Chondrocyte (in vitro differentiated cells): Measurements from ENCODE around the gene PLCH2. TPM values are rescaled to one million over a fixed set of nuclear protein-coding genes. Genes with fewer than 3 reads are reported as not detected.

Source experiments
- DNase-seq: peaks from one replicate; pipeline ENCODE4 v3.0.0; 2021; ENCODE audit warnings: mixed read lengths, low spot score
- H3K27ac Mint-ChIP-seq: one replicate; pipeline ENCODE4 v1.8.0; 2021; ENCODE audit warnings: mild to moderate bottlenecking, moderate library complexity, mixed read lengths; ENCODE audit not compliant: unreplicated experiment
- H3K27me3 Mint-ChIP-seq: 2 replicates; pipeline ENCODE4 v1.8.0; 2021; ENCODE audit warnings: low read depth, mixed read lengths
- H3K36me3 Mint-ChIP-seq: 2 replicates; pipeline ENCODE4 v1.8.0; 2021; ENCODE audit warnings: low read depth, mixed read lengths
- H3K4me1 Mint-ChIP-seq: 2 replicates; pipeline ENCODE4 v1.8.0; 2021; ENCODE audit warnings: low read depth, mild to moderate bottlenecking, mixed read lengths
- H3K4me3 Mint-ChIP-seq: one replicate; pipeline ENCODE4 v1.8.0; 2021; ENCODE audit warnings: mild to moderate bottlenecking, moderate library complexity, mixed read lengths; ENCODE audit not compliant: unreplicated experiment
- H3K9me3 Mint-ChIP-seq: 2 replicates; pipeline ENCODE4 v1.8.0; 2021; ENCODE audit warnings: low read depth, mixed read lengths
- total RNA-seq: library from RNA; stranded (reverse); gene quantifications from 3 replicates; pipeline ENCODE4 v1.2.1, GENCODE V29; 2021
- TF ChIP-seq, protein P1 (sequence below): fragments of 200-600 bp; sonication (generic); IDR thresholded peaks from 2 replicates; pipeline ENCODE4 v1.5.0; 2021; ENCODE audit warnings: antibody characterized with exemption, mild to moderate bottlenecking, moderate library complexity

PLCH2 gene
- total RNA-seq, 1 donor from 2014 or later: 2.4 TPM

DNA sequence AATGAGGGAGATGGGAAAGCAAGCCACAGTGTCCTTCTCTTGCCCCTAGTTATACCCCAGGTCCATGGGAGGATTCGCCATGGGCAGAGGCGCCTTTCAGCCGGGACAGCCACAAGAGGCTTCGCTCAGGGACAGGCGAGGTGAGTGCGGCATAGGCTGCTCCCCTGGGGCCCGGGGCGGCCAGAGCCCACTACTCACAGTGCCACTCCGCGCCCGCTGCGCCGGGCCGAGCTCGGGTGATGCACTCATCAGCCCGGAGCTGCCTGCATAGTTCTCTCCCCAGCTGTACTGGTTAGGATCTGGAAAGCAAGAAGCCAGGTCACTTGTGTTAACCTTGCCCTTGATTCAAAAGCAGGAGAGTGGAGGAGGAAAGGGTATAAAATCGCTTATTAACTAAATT, 41.9 kb downstream of the PLCH2 start:
- Mint-ChIP-seq H3K9me3 (no peaks in the 10 kb centered on the region), H3K4me1 (no peaks in the 10 kb centered on the region), H3K27ac (no peak overlapping the region), H3K27me3 (no peaks in the 10 kb centered on the region), H3K4me3 (no peak overlapping the region), H3K36me3 (peaks cover 13% of the 10 kb centered on the region)
- DNase-seq: no peak
- TF ChIP-seq, protein P1, sequence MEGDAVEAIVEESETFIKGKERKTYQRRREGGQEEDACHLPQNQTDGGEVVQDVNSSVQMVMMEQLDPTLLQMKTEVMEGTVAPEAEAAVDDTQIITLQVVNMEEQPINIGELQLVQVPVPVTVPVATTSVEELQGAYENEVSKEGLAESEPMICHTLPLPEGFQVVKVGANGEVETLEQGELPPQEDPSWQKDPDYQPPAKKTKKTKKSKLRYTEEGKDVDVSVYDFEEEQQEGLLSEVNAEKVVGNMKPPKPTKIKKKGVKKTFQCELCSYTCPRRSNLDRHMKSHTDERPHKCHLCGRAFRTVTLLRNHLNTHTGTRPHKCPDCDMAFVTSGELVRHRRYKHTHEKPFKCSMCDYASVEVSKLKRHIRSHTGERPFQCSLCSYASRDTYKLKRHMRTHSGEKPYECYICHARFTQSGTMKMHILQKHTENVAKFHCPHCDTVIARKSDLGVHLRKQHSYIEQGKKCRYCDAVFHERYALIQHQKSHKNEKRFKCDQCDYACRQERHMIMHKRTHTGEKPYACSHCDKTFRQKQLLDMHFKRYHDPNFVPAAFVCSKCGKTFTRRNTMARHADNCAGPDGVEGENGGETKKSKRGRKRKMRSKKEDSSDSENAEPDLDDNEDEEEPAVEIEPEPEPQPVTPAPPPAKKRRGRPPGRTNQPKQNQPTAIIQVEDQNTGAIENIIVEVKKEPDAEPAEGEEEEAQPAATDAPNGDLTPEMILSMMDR: no peak

DNA sequence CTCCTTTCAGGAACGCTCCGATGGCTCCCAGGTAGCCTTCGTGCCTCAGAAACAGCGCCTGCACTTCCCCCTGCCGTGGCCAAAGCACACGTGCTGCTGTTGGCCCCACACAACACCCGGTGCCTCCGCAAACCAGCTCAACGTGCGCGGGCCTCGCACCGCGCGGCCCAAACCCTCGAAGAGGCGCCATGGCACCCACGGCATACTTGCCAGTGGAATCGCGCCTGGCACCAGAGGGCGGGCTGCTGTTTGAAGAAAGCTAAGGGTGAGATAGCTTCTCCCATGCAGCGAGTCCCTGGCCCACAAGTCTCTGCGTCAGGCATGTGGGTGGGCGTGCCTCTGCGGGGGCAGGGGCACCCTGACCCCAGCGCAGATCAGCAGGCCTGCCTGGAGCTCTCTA, 42.4 kb downstream of the PLCH2 start:
- H3K4me1 Mint-ChIP-seq: peaks cover 5% of the 10 kb centered on the region
- peaks cover 13% of the 10 kb centered on the region for H3K36me3 Mint-ChIP-seq
- DNase-seq: no peak
- no peaks in the 10 kb centered on the region for H3K27me3 Mint-ChIP-seq
- H3K27ac Mint-ChIP-seq: no peak overlapping the region
- TF ChIP-seq, protein P1: no peak
- no peaks in the 10 kb centered on the region for H3K9me3 Mint-ChIP-seq
- H3K4me3 Mint-ChIP-seq: no peak overlapping the region

DNA sequence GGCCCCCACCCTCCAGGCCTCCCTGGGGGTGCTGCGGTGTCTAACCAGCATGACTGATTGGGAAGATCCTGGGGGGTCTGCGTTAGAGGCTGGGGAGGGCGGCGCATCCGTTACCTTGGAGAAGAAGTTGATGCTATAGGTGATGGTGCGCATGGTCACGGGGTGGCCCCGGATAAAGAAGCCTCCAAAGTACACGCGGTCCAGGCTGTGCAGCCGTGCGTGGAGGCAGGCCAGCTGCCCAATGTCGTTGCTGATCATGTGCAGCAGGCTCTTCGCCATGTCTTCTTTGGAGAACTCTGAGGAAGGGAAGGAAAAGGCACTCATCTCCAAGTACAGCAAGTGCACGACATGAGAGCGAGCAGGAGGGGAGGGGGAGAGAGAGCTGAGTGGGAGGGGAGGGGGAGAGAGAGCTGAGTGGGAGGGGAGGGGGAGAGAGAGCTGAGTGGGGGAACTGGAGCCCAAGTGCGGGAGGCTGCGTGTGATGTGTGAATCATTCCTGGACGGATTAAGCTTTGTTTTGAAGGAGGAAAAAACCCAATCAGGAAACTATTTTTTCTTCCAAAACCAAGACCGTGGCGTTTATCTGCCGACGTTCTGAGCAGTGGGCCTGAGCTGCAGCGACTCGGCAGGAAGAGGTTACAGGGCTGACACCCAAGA, 43.1 kb downstream of the PLCH2 start:
- Mint-ChIP-seq H3K36me3 (peaks cover 13% of the 10 kb centered on the region), H3K27me3 (no peaks in the 10 kb centered on the region), H3K9me3 (no peaks in the 10 kb centered on the region), H3K4me3 (no peak overlapping the region), H3K27ac (no peak overlapping the region), H3K4me1 (peaks cover 9% of the 10 kb centered on the region)
- DNase-seq: no peak
- TF ChIP-seq, protein P1: no peak

DNA sequence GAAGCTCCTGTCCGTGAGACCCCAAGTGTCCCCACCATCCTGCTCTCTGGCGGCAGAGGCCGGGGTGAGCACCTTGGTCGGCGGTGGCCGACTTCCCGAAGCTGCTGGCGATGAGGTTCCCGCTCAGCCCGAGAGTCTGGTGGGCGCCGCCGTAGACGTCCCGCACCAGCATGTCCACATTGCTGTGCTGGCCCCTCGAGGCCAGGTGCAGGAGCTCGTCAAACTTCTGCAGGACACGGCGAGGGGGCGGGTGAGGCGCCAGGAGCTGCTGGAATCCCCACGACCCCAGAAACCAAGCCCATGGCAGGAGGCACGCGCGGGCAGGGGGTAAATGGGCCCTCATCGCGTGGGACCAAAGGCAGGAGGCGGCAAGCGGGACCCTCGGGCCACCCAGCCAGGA, 43.6 kb downstream of the PLCH2 start:
- no peak for DNase-seq
- peaks cover 15% of the 10 kb centered on the region for H3K4me1 Mint-ChIP-seq
- H3K4me3 Mint-ChIP-seq: no peak overlapping the region
- H3K36me3 Mint-ChIP-seq: peaks cover 13% of the 10 kb centered on the region
- no peaks in the 10 kb centered on the region for H3K9me3 Mint-ChIP-seq
- no peaks in the 10 kb centered on the region for H3K27me3 Mint-ChIP-seq
- H3K27ac Mint-ChIP-seq: no peak overlapping the region
- TF ChIP-seq, protein P1: no peak

DNA sequence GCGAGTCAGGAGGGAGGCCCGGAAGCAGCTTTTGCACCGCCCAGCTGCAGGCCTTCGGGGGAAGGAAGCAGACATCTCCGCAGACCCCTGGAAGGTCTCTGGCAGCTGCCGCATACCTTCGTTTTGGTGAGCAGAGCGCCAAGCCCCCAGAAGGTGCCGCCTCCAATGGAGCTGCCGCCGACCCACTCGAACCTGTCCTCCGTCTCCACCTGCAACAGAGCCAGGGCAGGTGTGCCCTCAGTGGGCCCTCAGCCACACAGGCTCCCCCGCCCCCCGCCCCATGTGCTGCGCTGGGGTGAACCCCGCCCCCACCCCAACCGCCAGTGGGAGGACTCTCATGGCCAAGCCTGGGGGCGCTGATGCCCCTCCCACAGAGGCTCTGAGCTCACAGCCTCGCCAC, 44.1 kb downstream of the PLCH2 start:
- Mint-ChIP-seq H3K27me3 (no peaks in the 10 kb centered on the region), H3K4me3 (no peak overlapping the region), H3K9me3 (no peaks in the 10 kb centered on the region), H3K4me1 (peaks cover 19% of the 10 kb centered on the region), H3K36me3 (peaks cover 13% of the 10 kb centered on the region), H3K27ac (no peak overlapping the region)
- DNase-seq: no peak
- TF ChIP-seq, protein P1: no peak
